Bronchial epithelial cell (primary cell): Measurements from ENCODE around the gene PRKCE. TPM values are rescaled to one million over a fixed set of nuclear protein-coding genes. Genes with fewer than 3 reads are reported as not detected.

Source experiments
- DNase-seq: peaks from one replicate; pipeline ENCODE4 v3.0.0-alpha.2; 2010; ENCODE audit warnings: low read depth
- FAIRE-seq: peaks from 2 replicates; lab custom pipeline; 2011; peaks lifted over from hg19 to GRCh38; lab: Jason Lieb, UNC
- H3K27me3 ChIP-seq: 2 replicates; pipeline ENCODE4 v1.5.1; 2011; ENCODE audit warnings: low read length; ENCODE audit not compliant: control insufficient read depth, insufficient read depth
- H3K36me3 ChIP-seq: 2 replicates; pipeline ENCODE4 v1.5.1; 2011; ENCODE audit warnings: low read length; ENCODE audit not compliant: control insufficient read depth, insufficient read depth
- H3K4me3 ChIP-seq: 2 replicates; pipeline ENCODE4 v1.5.1; 2011; ENCODE audit warnings: mild to moderate bottlenecking, low read depth, low read length, control low read depth
- CTCF ChIP-seq: IDR thresholded peaks from 2 replicates; pipeline ENCODE4 v1.5.1; 2011; ENCODE audit warnings: mild to moderate bottlenecking, moderate library complexity, low read length, control low read depth, inconsistent platforms; ENCODE audit not compliant: insufficient read depth, severe bottlenecking
- total RNA-seq: library from RNA; depleted of rRNA; stranded (reverse); fragments of >200 nt; gene quantifications from 2 replicates; pipeline ENCODE4 v1.2.1, GENCODE V29; 2014

PRKCE gene
- total RNA-seq, 1 donor from 2014 or later: 6.3 TPM

- DNase-seq: peak; percentile 84
- FAIRE-seq: no peak
These were observed 519.3 kb downstream of the PRKCE start for GRCh38 chr2:46170611-46171350.

GRCh38 chr2:46171411-46171953 lies 520.0 kb downstream of the PRKCE start:
- no peak for TF ChIP-seq CTCF
- DNase-seq (peak; percentile 92), FAIRE-seq (no peak)
- no peaks in the 10 kb centered on the region for H3K27me3 ChIP-seq
- H3K4me3 ChIP-seq: no peak overlapping the region
- H3K36me3 ChIP-seq: no peaks in the 10 kb centered on the region

More at GRCh38 chr2:46170611-46171350, 519.3 kb downstream of the PRKCE start:
- TF ChIP-seq CTCF: no peak
- Histone ChIP-seq H3K27me3 (no peaks in the 10 kb centered on the region), H3K36me3 (no peaks in the 10 kb centered on the region), H3K4me3 (no peak overlapping the region)

- H3K36me3 ChIP-seq: no peaks in the 10 kb centered on the region
- H3K27me3 ChIP-seq: no peaks in the 10 kb centered on the region
- TF ChIP-seq CTCF: peak; percentile 43
- FAIRE-seq (no peak), DNase-seq (peak; percentile 83)
- no peak overlapping the region for H3K4me3 ChIP-seq
These were observed 520.6 kb downstream of the PRKCE start for GRCh38 chr2:46171996-46172546.

- Histone ChIP-seq H3K27me3 (no peaks in the 10 kb centered on the region), H3K4me3 (no peak overlapping the region), H3K36me3 (no peaks in the 10 kb centered on the region)
- TF ChIP-seq CTCF: no peak
- FAIRE-seq (no peak), DNase-seq (no peak)
These were observed 521.6 kb downstream of the PRKCE start for GRCh38 chr2:46173030-46173429.

- DNase-seq (no peak), FAIRE-seq (no peak)
- H3K36me3 ChIP-seq: no peaks in the 10 kb centered on the region
- H3K4me3 ChIP-seq: no peak overlapping the region
- no peaks in the 10 kb centered on the region for H3K27me3 ChIP-seq
- TF ChIP-seq CTCF: no peak
These were observed 522.3 kb downstream of the PRKCE start for GRCh38 chr2:46173636-46174250.
